ENCODE measurements around the gene FDXR. TPM values are rescaled to one million over a fixed set of nuclear protein-coding genes. Genes with fewer than 3 reads are reported as not detected.
"Not testable (repeated sequence)": the region's sequence is repeated elsewhere in the genome, so short reads cannot be mapped to it uniquely, and the experiment has no call there.

FDXR gene
- total and polyA plus RNA-seq, 4 donors = 3.9 to 10.1 (median 4.6) TPM

DNA sequence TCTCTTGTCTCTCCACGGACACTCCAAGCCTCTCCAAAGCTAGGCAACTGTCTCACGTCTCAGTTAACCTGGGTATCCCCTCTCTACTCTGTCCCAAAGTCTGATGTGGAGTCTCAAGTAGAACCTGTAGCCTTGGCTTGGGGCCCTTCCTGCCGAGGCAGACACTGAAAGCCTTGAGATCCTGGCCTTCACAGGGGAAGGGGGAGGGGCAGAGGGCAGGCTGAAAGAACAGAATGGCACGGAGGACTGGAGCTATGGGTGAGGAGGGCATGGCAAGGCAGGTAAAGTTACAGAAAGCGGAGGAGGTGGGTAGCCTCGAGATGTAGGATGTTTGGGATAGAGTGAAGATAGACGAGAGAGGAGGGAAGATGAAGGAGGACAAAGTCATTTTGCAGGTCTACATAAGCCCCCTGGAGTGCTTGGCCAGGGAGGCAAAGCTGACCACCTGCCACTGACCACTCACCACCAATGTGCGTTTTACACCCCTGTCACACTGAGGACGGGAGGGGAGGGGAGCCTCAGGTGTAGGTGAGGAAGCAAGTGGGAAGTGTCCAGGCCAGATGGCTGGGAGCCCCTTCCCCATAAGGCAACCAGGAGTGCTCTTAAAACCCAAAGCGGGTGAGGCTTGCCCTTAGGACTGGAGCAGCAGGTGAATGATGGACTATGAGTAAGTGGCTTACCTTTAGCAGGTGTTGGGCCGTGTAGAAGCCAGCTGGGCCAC lies 1.3 kb downstream of the FDXR start:
- 89% methylated on average over 11 of the region's 11 CpGs for WGBS
- H3K4me3 ChIP-seq (ENCODE audit: low read depth in 1 of 3, low read length in 3 of 3) = no peak overlapping the region
- H3K9ac ChIP-seq (ENCODE audit: low read depth in 1 of 2, low read length in 2 of 2) = no peak overlapping the region
- no peaks in the 10 kb centered on the region for H3K9me3 ChIP-seq (ENCODE audit: control insufficient read depth in 4 of 4, low read length in 3 of 4)
- peaks cover 4 to 20% (median 14%) of the 10 kb centered on the region in 4 donors for H3K4me1 ChIP-seq (ENCODE audit: control insufficient read depth in 4 of 4, insufficient read depth in 4 of 4, low read length in 3 of 4)
- H3K27me3 ChIP-seq (ENCODE audit: control insufficient read depth in 4 of 4, insufficient read depth in 4 of 4, low read length in 3 of 4) = no peaks in the 10 kb centered on the region
- TF ChIP-seq TAF1 (conservative IDR thresholded peaks at IDR 0.05) (no peak), RXRA (IDR thresholded peaks at IDR 0.05) (no peak), SP1 (IDR thresholded peaks at IDR 0.05) (no peak), RAD21 (IDR thresholded peaks at IDR 0.05) (no peak), NR2F2 (IDR thresholded peaks at IDR 0.05) (no peak), YY1 (IDR thresholded peaks at IDR 0.05) (no peak), FOXA1 (IDR thresholded peaks at IDR 0.05) (no peak), HNF4G (IDR thresholded peaks at IDR 0.05) (no peak), JUND (IDR thresholded peaks at IDR 0.05) (no peak), EGR1 (IDR thresholded peaks at IDR 0.05; ENCODE audit: low read depth in 2 of 2) (no peak), HNF4A (conservative IDR thresholded peaks at IDR 0.05) (no peak)
- TF ChIP-seq, protein P1, sequence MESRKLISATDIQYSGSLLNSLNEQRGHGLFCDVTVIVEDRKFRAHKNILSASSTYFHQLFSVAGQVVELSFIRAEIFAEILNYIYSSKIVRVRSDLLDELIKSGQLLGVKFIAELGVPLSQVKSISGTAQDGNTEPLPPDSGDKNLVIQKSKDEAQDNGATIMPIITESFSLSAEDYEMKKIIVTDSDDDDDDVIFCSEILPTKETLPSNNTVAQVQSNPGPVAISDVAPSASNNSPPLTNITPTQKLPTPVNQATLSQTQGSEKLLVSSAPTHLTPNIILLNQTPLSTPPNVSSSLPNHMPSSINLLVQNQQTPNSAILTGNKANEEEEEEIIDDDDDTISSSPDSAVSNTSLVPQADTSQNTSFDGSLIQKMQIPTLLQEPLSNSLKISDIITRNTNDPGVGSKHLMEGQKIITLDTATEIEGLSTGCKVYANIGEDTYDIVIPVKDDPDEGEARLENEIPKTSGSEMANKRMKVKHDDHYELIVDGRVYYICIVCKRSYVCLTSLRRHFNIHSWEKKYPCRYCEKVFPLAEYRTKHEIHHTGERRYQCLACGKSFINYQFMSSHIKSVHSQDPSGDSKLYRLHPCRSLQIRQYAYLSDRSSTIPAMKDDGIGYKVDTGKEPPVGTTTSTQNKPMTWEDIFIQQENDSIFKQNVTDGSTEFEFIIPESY (IDR thresholded peaks at IDR 0.05) = no peak
- TF ChIP-seq, protein P2, sequence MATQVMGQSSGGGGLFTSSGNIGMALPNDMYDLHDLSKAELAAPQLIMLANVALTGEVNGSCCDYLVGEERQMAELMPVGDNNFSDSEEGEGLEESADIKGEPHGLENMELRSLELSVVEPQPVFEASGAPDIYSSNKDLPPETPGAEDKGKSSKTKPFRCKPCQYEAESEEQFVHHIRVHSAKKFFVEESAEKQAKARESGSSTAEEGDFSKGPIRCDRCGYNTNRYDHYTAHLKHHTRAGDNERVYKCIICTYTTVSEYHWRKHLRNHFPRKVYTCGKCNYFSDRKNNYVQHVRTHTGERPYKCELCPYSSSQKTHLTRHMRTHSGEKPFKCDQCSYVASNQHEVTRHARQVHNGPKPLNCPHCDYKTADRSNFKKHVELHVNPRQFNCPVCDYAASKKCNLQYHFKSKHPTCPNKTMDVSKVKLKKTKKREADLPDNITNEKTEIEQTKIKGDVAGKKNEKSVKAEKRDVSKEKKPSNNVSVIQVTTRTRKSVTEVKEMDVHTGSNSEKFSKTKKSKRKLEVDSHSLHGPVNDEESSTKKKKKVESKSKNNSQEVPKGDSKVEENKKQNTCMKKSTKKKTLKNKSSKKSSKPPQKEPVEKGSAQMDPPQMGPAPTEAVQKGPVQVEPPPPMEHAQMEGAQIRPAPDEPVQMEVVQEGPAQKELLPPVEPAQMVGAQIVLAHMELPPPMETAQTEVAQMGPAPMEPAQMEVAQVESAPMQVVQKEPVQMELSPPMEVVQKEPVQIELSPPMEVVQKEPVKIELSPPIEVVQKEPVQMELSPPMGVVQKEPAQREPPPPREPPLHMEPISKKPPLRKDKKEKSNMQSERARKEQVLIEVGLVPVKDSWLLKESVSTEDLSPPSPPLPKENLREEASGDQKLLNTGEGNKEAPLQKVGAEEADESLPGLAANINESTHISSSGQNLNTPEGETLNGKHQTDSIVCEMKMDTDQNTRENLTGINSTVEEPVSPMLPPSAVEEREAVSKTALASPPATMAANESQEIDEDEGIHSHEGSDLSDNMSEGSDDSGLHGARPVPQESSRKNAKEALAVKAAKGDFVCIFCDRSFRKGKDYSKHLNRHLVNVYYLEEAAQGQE (IDR thresholded peaks at IDR 0.05) = no peak
- TF ChIP-seq, protein P3, sequence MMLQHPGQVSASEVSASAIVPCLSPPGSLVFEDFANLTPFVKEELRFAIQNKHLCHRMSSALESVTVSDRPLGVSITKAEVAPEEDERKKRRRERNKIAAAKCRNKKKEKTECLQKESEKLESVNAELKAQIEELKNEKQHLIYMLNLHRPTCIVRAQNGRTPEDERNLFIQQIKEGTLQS (IDR thresholded peaks at IDR 0.05) = no peak
- TF ChIP-seq, protein P4, sequence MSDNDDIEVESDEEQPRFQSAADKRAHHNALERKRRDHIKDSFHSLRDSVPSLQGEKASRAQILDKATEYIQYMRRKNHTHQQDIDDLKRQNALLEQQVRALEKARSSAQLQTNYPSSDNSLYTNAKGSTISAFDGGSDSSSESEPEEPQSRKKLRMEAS (IDR thresholded peaks at IDR 0.05) = no peak
- no peaks in the 10 kb centered on the region for H3K36me3 ChIP-seq (ENCODE audit: control insufficient read depth in 4 of 4, insufficient read depth in 3 of 4, low read depth in 1 of 4, low read length in 3 of 4)
- DNase-seq (ENCODE audit: low spot score) = no peak
- H3K27ac ChIP-seq (ENCODE audit: low read depth in 1 of 2, low read length in 2 of 2) = no peak overlapping the region

DNA sequence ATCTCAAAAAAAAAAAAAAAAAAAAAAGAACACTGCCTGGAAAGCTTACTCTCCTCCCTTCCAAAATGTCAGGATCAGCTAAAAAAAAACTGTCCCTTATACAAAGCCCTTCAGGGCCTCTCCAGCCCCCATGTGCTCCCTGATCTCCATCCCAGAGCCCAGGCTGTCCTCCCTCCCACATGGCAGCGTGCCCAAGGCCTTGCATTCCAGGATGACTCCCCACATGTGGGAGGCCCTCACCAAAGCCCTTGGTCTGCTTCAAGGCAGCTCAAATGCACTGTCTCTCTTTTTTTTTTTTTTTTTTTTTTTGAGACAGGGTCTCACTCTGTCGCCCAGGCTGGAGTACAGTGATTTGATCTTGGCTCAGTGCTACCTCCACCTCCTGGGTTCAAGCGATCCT lies 2.3 kb downstream of the FDXR start:
- H3K4me3 ChIP-seq (ENCODE audit: low read depth in 1 of 3, low read length in 3 of 3) = no peak overlapping the region
- TF ChIP-seq, protein P2 (IDR thresholded peaks at IDR 0.05) = no peak
- TF ChIP-seq FOXA2 (IDR thresholded peaks at IDR 0.05) (no peak), HNF4G (IDR thresholded peaks at IDR 0.05) (no peak), RAD21 (IDR thresholded peaks at IDR 0.05) (no peak), SP1 (IDR thresholded peaks at IDR 0.05) (no peak), TAF1 (conservative IDR thresholded peaks at IDR 0.05) (no peak), YY1 (IDR thresholded peaks at IDR 0.05) (no peak), GABPA (IDR thresholded peaks at IDR 0.05 in 1 of 2, conservative IDR thresholded peaks at IDR 0.05 in 1 of 2) (no peak), JUND (IDR thresholded peaks at IDR 0.05) (no peak)
- TF ChIP-seq, protein P4 (IDR thresholded peaks at IDR 0.05) = no peak
- no peaks in the 10 kb centered on the region for H3K27me3 ChIP-seq (ENCODE audit: control insufficient read depth in 4 of 4, insufficient read depth in 4 of 4, low read length in 3 of 4)
- DNase-seq (ENCODE audit: low spot score) = no peak
- H3K4me1 ChIP-seq (ENCODE audit: control insufficient read depth in 4 of 4, insufficient read depth in 4 of 4, low read length in 3 of 4) = peaks cover 4 to 20% (median 14%) of the 10 kb centered on the region in 4 donors
- no peaks in the 10 kb centered on the region for H3K36me3 ChIP-seq (ENCODE audit: control insufficient read depth in 4 of 4, insufficient read depth in 3 of 4, low read depth in 1 of 4, low read length in 3 of 4)
- no peak overlapping the region for H3K27ac ChIP-seq (ENCODE audit: low read depth in 1 of 2, low read length in 2 of 2)
- no peaks in the 10 kb centered on the region for H3K9me3 ChIP-seq (ENCODE audit: control insufficient read depth in 4 of 4, low read length in 3 of 4)
- 95% methylated on average over 3 of the region's 3 CpGs for WGBS
- H3K9ac ChIP-seq (ENCODE audit: low read depth in 1 of 2, low read length in 2 of 2) = no peak overlapping the region

DNA sequence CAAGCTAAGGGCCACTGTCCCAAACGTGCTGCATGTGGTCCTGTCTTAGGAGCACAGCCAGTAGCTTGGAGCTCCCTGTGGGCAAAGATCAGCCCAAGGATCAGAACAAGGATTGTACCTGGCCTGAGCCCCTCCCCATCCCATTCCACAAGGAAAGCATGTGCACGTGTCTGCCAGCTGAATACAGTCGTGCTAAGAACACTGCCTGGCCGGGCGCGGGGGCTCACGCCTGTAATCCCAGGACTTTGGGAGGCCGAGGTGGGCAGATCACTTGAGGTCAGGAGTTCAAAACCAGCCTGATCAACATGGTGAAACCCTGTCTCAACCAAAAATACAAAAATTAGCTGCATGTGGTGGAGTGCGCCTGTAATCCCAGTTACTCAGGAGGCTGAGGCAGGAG lies 2.8 kb downstream of the FDXR start:
- H3K36me3 ChIP-seq (ENCODE audit: control insufficient read depth in 4 of 4, insufficient read depth in 3 of 4, low read depth in 1 of 4, low read length in 3 of 4); H3K27ac ChIP-seq (ENCODE audit: low read depth in 1 of 2, low read length in 2 of 2); DNase-seq (ENCODE audit: low spot score); H3K27me3 ChIP-seq (ENCODE audit: control insufficient read depth in 4 of 4, insufficient read depth in 4 of 4, low read length in 3 of 4); H3K4me3 ChIP-seq (ENCODE audit: low read depth in 1 of 3, low read length in 3 of 3); H3K9ac ChIP-seq (ENCODE audit: low read depth in 1 of 2, low read length in 2 of 2); H3K9me3 ChIP-seq (ENCODE audit: control insufficient read depth in 4 of 4, low read length in 3 of 4): not testable (repeated sequence)
- 91% methylated on average over 9 of the region's 9 CpGs for WGBS
- H3K4me1 ChIP-seq (ENCODE audit: control insufficient read depth in 4 of 4, insufficient read depth in 4 of 4, low read length in 3 of 4) = peaks cover 4 to 20% (median 13%) of the 10 kb centered on the region in 4 donors

Data from liver (tissue), 9 donors.